ENCODE results near the gene NEGR1. TPM values are rescaled to one million over a fixed set of nuclear protein-coding genes. Genes with fewer than 3 reads are reported as not detected.

NEGR1 gene
- total RNA-seq, 1 donor from 2014 or later: 2.4 TPM

DNA sequence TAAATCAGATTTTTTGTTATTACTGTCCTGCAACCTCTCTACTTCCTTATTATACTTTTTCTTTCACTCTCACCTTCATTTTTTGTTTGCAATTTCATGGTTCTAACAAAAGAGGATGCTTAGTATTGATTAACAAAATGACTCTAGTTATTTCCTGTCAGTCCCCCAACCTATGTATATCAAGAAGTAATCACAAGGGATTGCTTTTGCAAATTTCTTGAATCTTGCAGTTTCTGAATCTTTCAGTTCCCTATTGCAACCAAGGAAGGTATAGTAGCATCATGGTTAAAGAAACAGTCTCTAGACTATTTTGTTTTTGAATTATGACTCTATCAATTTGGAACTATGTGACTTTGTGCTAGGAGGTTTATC is 446.9 kb downstream of the NEGR1 start:
- Mint-ChIP-seq H3K27me3 (ENCODE audit: low read depth) (no peaks in the 10 kb centered on the region), H3K9me3 (no peaks in the 10 kb centered on the region), H3K4me3 (no peak overlapping the region), H3K4me1 (no peaks in the 10 kb centered on the region), H3K27ac (no peak overlapping the region), H3K36me3 (no peaks in the 10 kb centered on the region)
- DNase-seq (ENCODE audit: low spot score in 2 of 2, unreplicated experiment in 2 of 2): no peak
- TF ChIP-seq, protein P1, sequence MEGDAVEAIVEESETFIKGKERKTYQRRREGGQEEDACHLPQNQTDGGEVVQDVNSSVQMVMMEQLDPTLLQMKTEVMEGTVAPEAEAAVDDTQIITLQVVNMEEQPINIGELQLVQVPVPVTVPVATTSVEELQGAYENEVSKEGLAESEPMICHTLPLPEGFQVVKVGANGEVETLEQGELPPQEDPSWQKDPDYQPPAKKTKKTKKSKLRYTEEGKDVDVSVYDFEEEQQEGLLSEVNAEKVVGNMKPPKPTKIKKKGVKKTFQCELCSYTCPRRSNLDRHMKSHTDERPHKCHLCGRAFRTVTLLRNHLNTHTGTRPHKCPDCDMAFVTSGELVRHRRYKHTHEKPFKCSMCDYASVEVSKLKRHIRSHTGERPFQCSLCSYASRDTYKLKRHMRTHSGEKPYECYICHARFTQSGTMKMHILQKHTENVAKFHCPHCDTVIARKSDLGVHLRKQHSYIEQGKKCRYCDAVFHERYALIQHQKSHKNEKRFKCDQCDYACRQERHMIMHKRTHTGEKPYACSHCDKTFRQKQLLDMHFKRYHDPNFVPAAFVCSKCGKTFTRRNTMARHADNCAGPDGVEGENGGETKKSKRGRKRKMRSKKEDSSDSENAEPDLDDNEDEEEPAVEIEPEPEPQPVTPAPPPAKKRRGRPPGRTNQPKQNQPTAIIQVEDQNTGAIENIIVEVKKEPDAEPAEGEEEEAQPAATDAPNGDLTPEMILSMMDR (IDR thresholded peaks at IDR 0.05; ENCODE audit: unreplicated experiment): no peak

DNA sequence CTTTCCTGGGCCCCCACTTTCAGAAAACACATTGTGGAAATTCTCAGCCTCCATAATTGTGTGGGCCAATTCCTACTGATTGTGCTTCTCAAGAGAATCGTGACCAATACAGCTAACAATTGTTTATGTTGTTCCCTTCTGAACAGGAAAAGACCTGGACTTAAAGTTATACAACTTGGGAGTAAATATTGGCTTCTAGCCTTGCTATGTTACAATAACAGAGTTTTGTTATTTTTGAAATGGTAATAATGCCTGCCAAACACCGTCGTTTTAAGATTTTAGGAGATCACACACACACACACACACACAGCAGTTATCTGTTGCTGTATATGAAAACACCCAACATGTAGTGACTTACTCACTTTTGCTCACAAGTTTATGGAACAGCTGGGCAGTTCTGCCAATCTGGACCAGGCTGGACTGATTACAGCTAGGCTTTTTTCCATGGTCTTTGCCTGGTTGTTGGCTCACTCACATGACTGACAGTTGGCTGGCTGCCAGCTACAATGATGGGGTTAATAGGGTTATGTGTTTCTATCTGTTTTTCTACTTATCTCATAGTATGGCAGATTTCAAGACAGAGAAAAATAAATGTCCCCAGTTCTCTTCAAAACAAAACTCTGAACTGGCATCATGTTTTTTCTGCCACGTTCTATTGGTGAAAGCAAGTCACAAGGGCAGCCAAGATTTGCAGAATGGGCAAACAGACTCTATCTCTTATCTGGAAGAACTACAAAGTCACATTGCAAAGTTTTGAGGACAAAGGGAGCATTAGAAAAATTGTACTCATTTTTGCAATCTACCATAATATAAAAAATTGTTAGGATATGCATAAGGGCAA is 447.5 kb downstream of the NEGR1 start:
- H3K27me3 Mint-ChIP-seq (ENCODE audit: low read depth): no peaks in the 10 kb centered on the region
- no peak overlapping the region for H3K27ac Mint-ChIP-seq
- no peaks in the 10 kb centered on the region for H3K36me3 Mint-ChIP-seq
- no peak for DNase-seq (ENCODE audit: low spot score in 2 of 2, unreplicated experiment in 2 of 2)
- H3K4me1 Mint-ChIP-seq: no peaks in the 10 kb centered on the region
- H3K9me3 Mint-ChIP-seq: no peaks in the 10 kb centered on the region
- TF ChIP-seq, protein P1 (IDR thresholded peaks at IDR 0.05; ENCODE audit: unreplicated experiment): no peak
- no peak overlapping the region for H3K4me3 Mint-ChIP-seq

DNA sequence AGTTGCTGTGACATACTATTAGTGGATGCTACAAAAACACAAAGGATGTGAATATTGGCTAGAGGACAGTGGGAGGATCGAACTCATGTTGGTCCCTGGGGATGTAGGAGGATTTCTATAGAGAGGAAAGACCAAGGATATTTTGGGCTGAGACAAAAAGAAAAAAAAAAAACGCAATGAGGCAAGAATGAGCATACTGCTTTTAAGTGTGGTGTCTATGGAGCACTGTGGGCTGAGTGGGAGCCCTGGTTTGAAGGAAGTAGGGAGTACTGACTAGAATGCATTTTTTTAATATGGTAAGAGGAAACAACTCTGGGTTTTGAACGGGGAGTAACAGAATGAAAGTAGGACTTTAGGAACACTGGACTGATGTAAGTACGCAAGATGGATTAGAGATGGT is 450.7 kb downstream of the NEGR1 start:
- Mint-ChIP-seq H3K9me3 (no peaks in the 10 kb centered on the region), H3K27me3 (ENCODE audit: low read depth) (no peaks in the 10 kb centered on the region), H3K27ac (no peak overlapping the region), H3K4me1 (no peaks in the 10 kb centered on the region), H3K4me3 (no peak overlapping the region), H3K36me3 (no peaks in the 10 kb centered on the region)
- TF ChIP-seq, protein P1 (IDR thresholded peaks at IDR 0.05; ENCODE audit: unreplicated experiment): no peak
- no peak for DNase-seq (ENCODE audit: low spot score in 2 of 2, unreplicated experiment in 2 of 2)

DNA sequence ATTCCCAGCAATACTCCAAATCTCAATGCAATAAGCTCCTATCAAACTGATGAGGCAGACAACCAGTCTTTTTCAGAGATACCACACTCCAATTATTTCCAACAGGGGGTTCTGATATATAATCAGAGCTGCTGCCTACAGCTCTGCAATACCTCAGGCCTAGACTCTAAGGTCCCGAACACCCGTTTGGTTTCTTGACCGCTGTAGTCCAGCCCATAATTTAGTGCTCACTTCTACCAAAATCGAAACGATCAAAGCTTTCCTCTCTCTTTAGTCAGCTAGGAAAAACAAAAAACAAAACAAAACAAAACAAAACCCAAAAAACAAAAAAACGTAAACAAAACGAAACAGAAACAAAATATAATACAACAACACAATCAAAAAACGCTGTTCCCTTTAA is 453.0 kb downstream of the NEGR1 start:
- H3K9me3 Mint-ChIP-seq: no peaks in the 10 kb centered on the region
- H3K4me1 Mint-ChIP-seq: no peaks in the 10 kb centered on the region
- TF ChIP-seq, protein P1 (IDR thresholded peaks at IDR 0.05; ENCODE audit: unreplicated experiment): no peak
- H3K27me3 Mint-ChIP-seq (ENCODE audit: low read depth): no peaks in the 10 kb centered on the region
- H3K36me3 Mint-ChIP-seq: no peaks in the 10 kb centered on the region
- H3K4me3 Mint-ChIP-seq: no peak overlapping the region
- H3K27ac Mint-ChIP-seq: no peak overlapping the region
- DNase-seq (ENCODE audit: low spot score in 2 of 2, unreplicated experiment in 2 of 2): no peak

DNA sequence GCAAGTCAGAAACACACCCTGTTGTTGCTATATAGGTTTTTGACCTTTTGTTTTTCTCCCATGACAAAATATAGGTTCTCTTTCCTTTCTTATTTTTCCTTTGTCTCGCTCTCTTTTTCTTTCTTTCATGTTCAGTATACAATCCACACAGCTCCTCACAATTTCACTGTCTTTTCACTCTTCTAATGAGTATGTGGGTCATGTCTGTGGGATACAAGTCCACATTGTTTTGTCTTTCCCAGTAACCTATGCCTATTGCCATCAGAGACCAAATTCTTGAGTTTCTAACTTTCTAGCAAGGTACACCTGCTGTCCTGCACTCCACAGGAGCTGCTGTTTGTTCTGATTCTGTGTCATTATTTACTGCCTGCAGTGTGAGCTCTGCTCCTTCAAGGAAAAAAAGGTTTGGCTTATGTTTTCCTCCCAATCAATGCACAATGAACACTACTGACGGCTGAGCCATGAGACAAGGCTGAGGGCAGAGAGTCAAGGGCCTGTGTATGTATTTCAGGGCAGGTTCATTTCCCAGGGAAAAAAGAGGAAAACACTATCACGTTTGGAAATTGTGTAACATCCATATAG is 453.8 kb downstream of the NEGR1 start:
- no peak for DNase-seq (ENCODE audit: low spot score in 2 of 2, unreplicated experiment in 2 of 2)
- H3K9me3 Mint-ChIP-seq: no peaks in the 10 kb centered on the region
- TF ChIP-seq, protein P1 (IDR thresholded peaks at IDR 0.05; ENCODE audit: unreplicated experiment): no peak
- no peaks in the 10 kb centered on the region for H3K4me1 Mint-ChIP-seq
- H3K27me3 Mint-ChIP-seq (ENCODE audit: low read depth): no peaks in the 10 kb centered on the region
- H3K4me3 Mint-ChIP-seq: no peak overlapping the region
- H3K27ac Mint-ChIP-seq: no peak overlapping the region
- H3K36me3 Mint-ChIP-seq: no peaks in the 10 kb centered on the region
